GM19452 (cell line): ENCODE measurements around the gene GLDN.
A peak's percentile ranks its signal among the peaks of the same experiment; 100 is the strongest.

ENCODE experiments used
- ATAC-seq: cut with Tn5 transposase; IDR thresholded peaks from one replicate; pipeline ENCODE4 v1.9.1; 2021; ENCODE audit not compliant: unreplicated experiment

The GLDN gene

DNA sequence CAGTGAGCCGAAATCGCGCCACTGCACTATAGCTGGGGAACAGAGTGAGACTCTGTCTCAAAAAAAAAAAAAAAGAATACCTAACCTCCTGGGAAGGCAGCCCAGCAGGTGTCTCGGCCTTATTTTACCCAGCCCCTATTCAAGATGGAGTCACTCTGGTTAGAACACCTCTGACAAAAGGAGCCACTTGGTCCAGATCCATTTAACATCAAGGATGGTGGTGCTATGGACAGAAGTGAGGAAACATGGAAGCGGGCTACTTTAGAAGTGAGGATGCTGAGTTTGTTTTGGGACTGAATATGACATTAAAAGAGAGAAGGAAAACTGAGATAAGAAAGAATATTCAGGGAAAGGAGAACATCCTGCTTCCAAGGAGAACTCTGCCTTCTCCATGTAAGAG, 14.7 kb downstream of the GLDN start:
- no peak for ATAC-seq

DNA sequence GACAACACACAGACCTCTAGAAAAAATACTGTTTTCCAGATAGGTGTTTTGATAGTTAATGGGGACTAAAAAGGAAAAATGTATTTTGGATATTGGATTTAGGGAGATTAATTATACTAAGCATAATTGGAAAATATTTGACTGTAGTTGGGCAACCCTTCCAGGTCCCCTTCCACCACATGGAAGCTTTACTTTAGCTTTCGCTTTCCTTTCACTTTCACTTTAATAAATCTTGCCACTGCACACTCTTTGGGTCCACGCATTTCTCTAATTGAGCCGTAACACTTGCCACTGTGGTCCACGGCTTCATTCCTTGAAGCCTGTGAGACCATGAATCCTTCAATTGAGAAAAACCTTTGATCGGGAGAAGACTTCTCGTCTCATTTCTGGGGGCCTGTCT, 15.5 kb downstream of the GLDN start:
- no peak for ATAC-seq

DNA sequence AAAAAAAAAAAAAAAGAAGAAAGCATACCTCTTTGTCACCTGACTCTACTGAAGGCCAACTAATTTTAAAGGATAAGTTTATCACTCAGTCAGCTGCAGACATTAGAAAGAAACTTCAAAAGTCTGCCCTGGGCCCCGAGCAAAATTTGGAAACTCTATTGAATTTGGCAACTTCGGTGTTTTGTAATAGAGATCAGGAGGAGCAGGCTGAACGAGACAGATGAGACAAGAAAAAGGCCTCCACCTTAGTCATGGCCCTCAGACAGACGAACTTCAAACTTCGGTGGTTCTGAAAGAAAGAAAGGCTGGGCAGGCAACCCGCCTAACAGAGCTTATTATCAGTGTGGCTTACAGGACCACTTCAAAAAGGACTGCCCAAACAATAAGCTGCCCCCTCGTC, 18.5 kb downstream of the GLDN start:
- no peak for ATAC-seq

DNA sequence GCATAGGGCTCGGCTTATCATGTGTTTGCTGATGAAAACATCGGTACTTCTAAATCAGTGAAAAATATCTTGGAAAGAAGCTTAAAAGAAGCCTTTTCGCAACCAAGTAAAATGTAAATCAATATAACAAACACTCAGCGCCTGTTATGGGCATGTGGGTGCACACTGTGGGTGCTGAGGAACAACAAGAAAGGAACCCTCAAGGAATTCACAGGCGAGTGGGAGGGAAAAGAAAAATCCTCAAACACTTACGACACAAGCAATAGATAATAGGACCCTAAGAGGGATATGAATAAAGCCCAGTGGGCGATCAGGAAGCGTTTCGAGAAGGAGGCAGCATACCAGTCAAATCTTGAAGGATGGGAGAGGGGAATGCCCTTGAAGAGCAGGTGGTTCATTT, 21.9 kb downstream of the GLDN start:
- no peak for ATAC-seq

DNA sequence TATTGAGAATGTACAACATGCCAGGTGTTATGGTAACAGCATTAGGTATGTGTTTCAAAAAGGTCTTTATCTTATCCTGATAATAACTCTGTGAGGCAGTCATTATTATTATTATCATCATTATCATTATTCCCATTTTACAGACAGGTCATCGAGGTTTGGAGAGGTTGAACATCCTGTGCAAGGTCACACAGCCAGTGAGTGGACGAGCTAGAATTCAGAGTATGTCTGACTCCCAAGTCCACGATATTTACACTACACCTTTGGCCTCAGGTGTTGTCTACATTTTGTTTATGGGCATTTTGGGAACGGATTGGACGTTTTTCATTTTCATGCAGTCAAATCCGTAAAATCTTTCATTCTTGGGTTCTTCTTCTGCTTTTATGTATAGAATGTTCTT, 24.0 kb downstream of the GLDN start:
- no peak for ATAC-seq

DNA sequence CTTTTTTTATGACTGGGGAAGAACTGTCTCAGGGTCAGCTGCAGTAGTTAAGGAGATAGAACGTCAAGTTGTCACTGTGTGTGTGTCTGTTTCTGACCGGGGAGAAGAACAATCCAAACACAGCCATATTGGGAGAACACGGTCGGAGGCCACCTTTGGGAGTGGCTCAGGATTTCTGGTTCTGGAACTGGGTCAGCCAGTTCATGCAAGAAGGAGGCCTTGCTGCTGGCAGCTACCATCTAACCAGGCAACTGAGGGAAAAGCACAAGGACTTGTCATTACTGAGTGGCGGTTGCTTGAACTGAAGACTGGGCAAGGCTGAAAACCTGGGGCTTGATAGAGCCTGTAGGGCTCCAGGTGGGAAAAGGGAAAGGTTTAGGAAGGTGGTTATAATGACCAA, 24.6 kb downstream of the GLDN start:
- ATAC-seq, result no peak

DNA sequence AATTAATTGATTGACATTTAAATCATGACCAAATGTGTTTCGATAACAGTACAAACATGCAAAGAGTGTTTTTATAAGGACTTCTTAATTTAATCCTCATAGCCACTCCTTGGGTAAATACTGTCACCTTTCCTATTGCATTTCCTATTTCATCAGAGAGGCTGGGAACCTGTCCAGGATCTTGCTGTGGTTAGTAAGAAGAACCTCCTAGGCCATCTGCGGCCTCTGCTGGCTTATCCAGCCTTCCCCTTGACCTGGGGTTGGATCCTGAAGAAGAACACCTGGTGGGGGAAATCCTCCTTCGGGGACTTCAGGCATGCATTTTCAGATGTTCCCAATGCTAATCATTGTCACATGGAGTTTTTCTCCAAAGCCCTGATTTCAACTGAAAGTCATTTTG, 25.5 kb downstream of the GLDN start:
- ATAC-seq, result no peak

DNA sequence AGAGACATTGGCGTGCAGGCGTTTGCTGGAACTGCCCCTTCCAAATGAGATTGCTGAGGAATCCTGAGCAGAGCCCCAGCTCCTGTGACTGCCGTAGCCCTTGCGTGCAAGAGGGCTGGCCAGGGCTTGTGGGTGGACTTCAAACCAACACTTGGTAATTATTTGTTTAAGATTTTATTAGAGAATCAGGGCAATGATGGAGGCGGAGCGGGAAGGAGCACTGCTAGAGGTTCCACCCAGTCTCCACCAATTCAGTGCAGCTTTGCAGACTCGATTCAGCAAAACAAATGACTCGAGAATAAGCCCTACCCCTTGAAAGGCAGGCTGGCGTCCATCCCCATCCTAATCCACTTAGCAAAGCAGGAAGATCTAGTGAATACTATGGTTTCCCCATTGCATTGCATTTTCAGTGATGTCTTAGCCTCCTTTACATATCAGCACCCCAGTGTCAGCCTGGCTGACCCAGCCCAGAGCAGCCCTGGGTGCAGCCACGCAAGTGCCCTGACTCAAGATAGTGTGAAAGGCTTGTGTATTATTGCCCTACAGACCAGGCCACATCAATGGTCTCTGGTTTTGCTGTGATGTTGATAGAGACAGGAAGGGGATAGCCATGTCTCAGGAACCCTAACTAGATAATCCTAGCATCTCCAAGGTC, 26.0 kb downstream of the GLDN start:
- no peak for ATAC-seq

DNA sequence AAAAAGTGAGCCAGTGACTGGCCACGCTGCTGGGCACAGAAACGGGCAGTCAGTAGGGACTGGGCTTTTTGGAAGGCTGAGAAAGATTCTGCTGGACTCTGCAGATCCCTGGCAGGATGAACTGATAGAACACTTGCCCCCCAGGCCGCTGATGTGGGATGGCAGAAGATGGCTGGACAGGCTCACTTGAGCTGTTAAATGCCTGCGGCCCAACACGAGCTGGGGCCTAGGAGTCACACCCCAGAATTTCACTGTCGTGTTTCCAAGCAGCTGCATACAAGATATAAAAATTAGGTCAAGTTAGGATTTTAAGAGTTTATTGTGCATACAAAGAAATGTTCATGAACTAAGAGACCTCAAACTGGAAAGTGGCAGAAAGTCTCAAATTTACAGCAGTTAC, 26.9 kb downstream of the GLDN start:
- no peak for ATAC-seq

DNA sequence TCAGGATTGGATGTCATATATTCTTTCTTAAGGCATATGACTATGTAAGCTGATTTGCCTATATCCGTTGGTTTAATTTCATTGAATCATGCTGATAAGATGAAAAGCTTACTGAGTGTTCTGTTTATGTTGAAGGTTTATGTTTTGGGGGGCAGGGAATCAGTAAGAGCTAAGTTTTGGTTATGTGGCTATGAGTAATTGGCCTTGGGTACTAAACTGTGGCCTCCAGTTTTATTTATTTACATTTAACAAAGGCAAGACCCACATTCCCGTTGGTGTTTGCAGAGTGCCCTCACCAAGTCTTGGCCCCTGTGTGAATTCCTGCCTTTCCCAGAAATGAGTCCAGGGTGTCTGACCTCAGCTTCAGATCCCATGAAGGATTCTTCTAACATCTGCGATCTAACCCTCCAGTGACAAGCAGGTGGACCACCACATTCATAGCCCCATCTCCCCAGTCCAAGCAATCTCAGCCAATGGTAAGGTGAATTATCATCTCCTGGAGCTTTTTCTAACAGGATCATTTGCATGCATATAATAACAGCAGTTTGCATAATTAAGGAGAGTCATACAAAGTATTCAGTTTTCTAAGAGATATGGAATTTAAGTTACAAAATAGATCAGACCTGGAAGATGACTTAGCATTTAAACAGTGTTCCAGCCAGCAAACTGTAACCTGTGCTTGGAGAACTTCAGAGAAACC, 27.4 kb downstream of the GLDN start:
- ATAC-seq, result no peak

DNA sequence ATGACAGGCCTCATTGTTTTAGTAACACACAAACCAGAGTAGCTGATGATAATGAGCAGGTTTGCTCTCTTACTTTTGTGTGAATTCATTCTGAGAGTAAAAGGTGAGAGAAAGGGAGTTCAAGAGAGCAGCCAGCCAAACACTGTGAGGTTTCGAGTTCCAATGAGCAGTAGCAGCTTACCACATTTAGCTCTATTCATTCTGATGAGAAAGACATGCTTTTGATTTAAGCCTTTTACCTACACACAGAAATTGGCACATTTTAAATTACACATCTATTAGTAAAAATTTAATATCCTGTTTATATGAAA, 28.0 kb downstream of the GLDN start:
- ATAC-seq, result no peak

DNA sequence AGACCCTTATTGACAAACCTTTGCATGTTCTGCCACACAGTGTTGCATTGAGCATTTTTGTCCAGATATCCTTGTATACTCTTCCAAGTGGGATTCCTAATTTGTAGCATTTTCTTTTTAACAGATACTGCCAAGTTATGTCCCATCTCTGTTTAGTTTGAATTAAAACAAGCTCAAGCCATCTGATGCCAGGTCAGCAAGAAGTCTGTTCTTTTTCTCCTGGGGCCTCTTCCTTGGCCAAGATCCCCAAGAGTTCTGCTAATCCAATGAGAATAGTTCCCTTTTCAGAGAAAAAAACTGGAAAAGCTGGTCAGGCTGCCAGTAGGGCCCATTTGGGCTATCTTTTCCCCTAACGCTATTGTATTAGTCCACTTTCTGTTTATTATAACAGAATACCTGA, 29.8 kb downstream of the GLDN start:
- ATAC-seq, result no peak

DNA sequence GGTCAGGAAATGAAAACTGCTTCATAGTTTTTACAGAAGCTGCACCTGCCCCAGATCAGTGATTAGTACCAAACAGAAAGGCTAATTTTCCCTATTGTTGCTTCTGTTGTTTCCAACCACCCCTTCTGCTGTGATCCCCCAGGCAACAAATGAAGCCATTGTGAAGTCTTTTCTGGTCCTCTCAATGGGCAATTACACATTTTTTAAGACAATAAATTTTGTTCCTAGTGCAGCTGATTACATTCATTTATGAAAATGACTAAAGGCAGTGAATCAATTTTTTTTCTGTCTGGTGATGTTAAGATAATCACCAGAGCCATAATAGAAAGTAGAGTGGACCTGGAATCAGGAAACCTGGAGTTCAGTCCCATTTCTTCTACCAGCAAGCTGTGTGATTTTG, 32.7 kb downstream of the GLDN start:
- ATAC-seq, result no peak

DNA sequence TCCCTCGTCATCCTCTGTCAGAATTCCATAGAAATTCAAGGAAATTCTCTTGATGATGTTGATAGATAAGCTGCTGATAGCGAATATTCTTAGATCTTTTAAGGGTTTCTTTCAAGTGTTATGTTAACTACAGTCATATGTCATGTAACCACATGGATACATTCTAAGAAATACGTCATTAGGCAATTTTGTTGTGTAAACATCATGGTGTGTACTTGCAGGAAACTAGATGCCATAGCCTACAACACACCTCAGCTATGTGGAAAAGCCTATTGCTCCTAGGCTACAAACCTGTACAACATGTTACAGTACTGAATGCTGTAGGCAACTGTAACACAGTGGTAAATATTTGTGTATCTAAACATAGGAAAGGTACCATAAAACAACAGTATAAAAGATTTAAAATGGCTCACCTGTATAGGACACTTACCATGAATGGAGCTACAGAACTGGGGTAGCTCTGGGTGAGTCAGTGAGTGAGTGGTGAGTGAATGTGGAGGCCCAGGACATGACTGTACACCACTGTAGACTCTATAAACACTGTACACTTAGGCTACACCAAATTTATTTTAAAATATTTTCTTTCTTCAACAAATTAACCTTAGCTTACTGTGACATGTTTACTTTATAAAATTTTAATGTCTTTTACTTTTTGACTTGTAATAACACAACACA, 34.6 kb downstream of the GLDN start:
- ATAC-seq, result no peak

DNA sequence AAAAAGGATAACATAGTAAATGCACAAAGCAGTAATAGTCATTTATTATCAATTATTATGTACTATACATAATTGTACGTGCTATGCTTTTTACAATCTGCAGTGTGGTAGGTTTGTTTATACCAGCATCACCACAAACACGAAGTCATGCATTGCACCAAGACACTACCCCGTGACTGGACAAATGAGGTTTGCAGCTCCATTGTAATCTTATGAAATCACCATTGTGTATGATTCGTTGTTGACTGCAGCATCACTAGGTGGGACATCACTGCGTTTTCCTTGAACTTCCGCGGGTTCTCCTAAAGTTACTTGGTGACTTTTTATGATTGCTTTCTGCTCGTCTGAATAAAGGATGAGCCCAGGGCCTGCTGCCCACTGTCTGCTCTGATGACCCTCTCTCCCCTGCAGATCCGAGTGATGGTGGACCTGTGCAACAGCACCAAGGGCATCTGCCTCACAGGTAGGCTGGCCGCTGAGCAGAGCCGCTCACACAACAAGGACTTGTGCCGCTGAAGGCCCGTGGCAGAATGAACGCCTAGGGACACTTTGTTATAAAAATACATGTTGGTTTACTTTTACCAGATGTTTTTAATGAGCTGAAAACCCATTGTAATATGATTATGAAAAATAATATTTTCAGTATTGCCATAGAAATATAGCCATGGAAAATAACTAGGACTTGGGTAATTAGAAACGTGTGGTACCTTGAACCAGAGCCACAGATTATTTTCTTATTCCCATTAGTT, 35.8 kb downstream of the GLDN start:
- ATAC-seq, result no peak

DNA sequence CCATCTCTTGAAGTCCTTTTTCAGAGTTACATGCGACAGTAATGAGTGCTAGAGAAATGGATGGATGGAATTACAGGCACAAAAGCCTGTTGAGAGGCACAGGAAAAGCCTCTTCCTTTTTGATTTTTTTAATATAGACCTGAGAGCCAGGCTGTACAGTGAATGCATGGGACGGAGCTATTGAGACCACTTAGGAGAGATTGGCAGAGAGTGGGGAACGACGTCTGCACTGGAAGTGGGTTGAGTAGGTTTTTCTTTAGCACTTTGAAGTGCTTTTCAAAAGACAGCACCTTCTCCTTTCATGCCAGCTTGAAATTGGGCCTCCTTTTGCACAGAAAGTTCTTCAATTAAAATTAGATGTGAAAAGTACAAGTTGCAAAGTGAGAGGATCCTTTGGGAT, 37.0 kb downstream of the GLDN start:
- ATAC-seq, result no peak

DNA sequence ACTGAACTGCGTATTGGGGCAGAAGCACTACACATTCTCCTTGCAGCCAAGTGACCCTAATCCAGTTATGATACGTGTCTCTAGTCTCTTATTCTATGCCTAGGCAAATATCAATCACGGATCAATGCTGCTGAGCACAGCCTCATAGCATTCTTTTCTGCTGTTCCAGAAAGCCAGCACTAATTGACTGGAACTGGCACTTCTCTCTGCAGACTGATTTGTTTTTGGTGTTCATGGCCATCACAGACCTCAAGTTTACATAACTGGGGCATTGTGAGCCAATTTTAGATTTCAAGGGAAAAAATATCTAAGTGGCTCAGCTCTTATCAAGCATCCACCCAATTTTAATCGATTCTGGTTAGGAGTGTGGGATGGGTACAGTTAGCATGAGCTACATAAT, 37.9 kb downstream of the GLDN start:
- no peak for ATAC-seq

DNA sequence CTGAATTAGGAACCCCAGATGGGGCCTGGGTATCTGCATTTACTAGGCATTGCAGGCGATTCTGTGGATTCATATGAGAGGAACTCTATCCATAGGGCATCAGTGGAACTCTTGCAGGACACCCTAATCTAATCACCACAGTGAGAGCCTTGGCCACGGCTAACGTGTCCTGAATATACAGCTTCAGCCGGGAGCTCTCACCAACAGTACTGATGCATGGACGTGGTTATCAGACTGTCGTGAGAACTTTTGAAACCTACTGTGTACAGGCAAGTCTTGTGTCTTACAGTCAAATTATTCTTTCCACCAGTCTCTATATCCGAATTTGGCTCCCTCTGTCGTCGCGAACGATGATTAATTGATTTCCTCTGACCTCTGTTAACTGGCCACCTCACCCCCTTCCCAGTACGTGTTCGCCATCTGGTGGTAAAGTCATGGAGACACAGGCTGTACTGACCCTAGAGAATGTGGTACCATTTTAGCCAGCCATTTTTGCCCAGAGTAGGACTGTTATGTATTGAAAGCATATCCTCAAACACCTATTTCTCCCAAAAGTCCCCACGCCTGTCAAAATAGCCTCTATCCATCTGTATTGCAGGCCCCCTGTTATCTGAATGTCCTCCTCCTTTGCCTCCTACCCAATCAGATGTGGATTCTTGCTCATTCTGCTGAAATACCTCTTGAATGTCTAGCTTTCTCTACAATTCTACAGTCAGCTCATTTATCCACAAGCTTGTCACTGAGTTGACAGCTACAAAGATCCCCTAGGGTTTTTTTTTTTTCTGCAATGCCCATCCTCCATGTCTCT, 39.7 kb downstream of the GLDN start:
- peak; percentile 77 for ATAC-seq

DNA sequence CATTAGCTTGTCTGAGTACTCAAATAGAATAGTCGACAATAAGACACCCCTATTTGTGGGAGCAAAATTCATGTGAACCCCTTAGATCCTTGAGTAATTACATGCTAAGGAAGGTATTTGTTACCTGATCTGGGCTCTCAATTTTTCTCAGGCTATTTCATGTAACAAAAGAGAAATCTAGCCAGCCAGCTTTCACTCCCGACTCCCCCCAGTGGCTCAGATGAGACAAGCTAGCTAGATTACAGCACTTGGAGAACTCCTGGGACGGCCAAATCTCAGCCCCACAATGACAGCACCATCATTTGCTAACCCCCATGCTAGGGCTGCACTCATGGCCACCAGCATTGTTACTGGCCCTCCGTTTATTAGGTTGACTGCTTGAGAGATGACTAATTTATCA, 41.3 kb downstream of the GLDN start:
- no peak for ATAC-seq

DNA sequence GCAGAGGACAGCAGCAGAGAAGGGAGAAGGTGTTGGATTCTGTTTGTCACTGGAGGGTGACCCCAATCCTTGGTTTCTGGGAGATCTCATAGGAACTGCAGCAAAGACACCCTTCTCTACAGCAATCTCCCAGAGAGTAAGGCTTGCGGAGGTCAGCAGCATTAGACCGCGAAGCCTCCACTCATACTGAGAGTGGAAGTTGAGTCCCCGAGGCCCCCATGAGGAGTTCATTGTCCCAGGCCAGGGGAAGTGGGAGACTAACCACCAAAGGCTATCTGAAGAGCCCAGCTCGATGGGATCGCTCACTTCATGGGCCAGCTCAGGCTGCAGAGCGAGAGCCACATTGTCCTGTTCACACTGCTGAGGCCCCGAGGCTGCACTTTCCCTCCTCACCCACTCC, 44.6 kb downstream of the GLDN start:
- no peak for ATAC-seq

DNA sequence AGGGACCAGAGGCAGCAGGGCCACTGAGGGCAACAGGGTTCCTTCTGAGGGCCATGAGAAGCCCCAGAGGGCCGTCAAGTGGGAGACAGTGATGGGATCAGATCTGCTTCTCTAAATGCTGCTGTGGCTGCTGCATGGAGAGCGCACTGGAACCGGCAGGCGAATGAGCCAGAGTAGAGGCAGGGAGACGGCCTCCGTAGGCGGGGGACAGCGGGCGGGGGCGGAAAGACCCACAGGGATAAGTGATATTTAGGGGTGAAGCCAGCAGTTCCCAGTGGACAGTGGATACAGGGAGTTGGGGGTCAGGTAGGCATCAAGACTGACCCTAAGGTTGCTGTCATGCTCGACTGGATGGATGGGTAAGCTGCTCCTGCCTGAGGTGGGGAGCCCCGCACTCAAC, 45.0 kb downstream of the GLDN start:
- no peak for ATAC-seq
